GM12878 (cell line): Measurements from ENCODE around the gene EXPH5. TPM values are rescaled to one million over a fixed set of nuclear protein-coding genes. Genes with fewer than 3 reads are reported as not detected.

Experiments
- ATAC-seq: fragments of 200-7000 bp; cut with Tn5 transposase; 3 replicates; pipeline ENCODE4 v1.9.1; 2020; ENCODE audit warnings: mild to moderate bottlenecking, moderate library complexity
- BruUV-seq: library from RNA; stranded (reverse); fragments of 400-500 nt; replicated peaks from 2 replicates; lab custom pipeline; 2021; lab: Mats Ljungman, UMichigan
- CTCF ChIA-PET: fragments of 300-600 bp; sonication (Branson Sonifier 250); formaldehyde crosslinking; extraction: SDS; loops from one replicate; lab custom pipeline; 2021; ENCODE audit warnings: inconsistent platforms; lab: Yijun Ruan, JAX
- POLR2A ChIA-PET: fragments of 350-600 bp; formaldehyde crosslinking; extraction: SDS; loops from one replicate; lab custom pipeline; 2021; ENCODE audit warnings: inconsistent platforms; lab: Charles Lee
- RAD21 ChIA-PET: fragments of 300-600 bp; sonication (Branson Sonifier 250); formaldehyde crosslinking; loops from one replicate; lab custom pipeline; 2023; ENCODE audit warnings: antibody characterized with exemption; ENCODE audit not compliant: unreplicated experiment; lab: Charles Lee
- SMC1A ChIA-PET: fragments of 300-600 bp; sonication (Branson Sonifier 250); formaldehyde crosslinking; loops from one replicate; lab custom pipeline; 2023; ENCODE audit not compliant: unreplicated experiment, uncharacterized antibody; lab: Charles Lee
- DNase-seq: peaks from one replicate; pipeline ENCODE4 v3.0.0-alpha.2; 2011; ENCODE audit warnings: low read depth, low spot score
- FAIRE-seq: peaks from 3 replicates; lab custom pipeline; 2011; peaks lifted over from hg19 to GRCh38; lab: Jason Lieb, UNC
- H2AFZ ChIP-seq: 2 replicates; pipeline ENCODE4 v1.6.0; 2011; ENCODE audit warnings: low read depth, low read length, control low read depth; ENCODE audit not compliant: control insufficient read depth
- H3K27ac ChIP-seq: 2 replicates; pipeline ENCODE4 v1.5.1; 2011; ENCODE audit warnings: control low read depth; ENCODE audit not compliant: control insufficient read depth, insufficient read depth
- H3K27me3 ChIP-seq, 2 experiments: replicated peaks in 1 of 2; 2 replicates each; pipeline versions ENCODE4 v1.6.0 to v1.6.1; 2011; ENCODE audit warnings: low read length in 1 of 2; ENCODE audit not compliant: control insufficient read depth in 2 of 2, insufficient read depth in 2 of 2
- H3K36me3 ChIP-seq, 2 experiments: 2 replicates each; pipeline ENCODE4 v1.5.1; 2011; ENCODE audit warnings: low read length in 1 of 2; ENCODE audit not compliant: control insufficient read depth in 2 of 2, insufficient read depth in 2 of 2
- H3K4me1 ChIP-seq: 2 replicates; pipeline ENCODE4 v1.6.1; 2011; ENCODE audit warnings: mild to moderate bottlenecking, low read length, moderate library complexity, mixed read lengths; ENCODE audit not compliant: control insufficient read depth, insufficient read depth
- H3K4me2 ChIP-seq: 2 replicates; pipeline ENCODE4 v1.6.0; 2011; ENCODE audit warnings: control low read depth; ENCODE audit not compliant: control insufficient read depth, insufficient read depth
- H3K4me3 ChIP-seq: fragments of 200-600 bp; sonication (generic); 2 replicates; pipeline ENCODE4 v1.5.1; 2016
- H3K79me2 ChIP-seq: 2 replicates; pipeline ENCODE4 v1.6.0; 2011; ENCODE audit warnings: low read length; ENCODE audit not compliant: control insufficient read depth, insufficient read depth
- H3K9ac ChIP-seq: 2 replicates; pipeline ENCODE4 v1.8.0; 2011; ENCODE audit warnings: low read length, control low read depth, mixed read lengths; ENCODE audit not compliant: control insufficient read depth, insufficient read depth
- H3K9me3 ChIP-seq: replicated peaks from 3 replicates; pipeline ENCODE4 v1.5.1; 2011; ENCODE audit warnings: mild to moderate bottlenecking, low read length; ENCODE audit not compliant: control insufficient read depth, insufficient read depth
- H4K20me1 ChIP-seq: 2 replicates; pipeline ENCODE4 v1.6.0; 2011; ENCODE audit not compliant: control insufficient read depth, insufficient read depth
- CHD1 ChIP-seq: IDR thresholded peaks from 2 replicates; pipeline ENCODE4 v1.6.1; 2012; ENCODE audit warnings: low read depth, low read length, improper control_type of control experiment
- CREM ChIP-seq: IDR thresholded peaks from 2 replicates; pipeline ENCODE4 v1.6.1; 2014; ENCODE audit warnings: antibody characterized with exemption, low read depth
- EZH2 ChIP-seq: IDR thresholded peaks from 2 replicates; pipeline ENCODE4 v1.6.1; 2012; ENCODE audit warnings: low read depth, mild to moderate bottlenecking, control low read depth, inconsistent platforms, low read length, borderline replicate concordance; ENCODE audit not compliant: control insufficient read depth
- LARP7 ChIP-seq: fragments of 450-650 bp; IDR thresholded peaks from 2 replicates; pipeline ENCODE4 v1.6.1; 2017; ENCODE audit warnings: mild to moderate bottlenecking
- MYB ChIP-seq: fragments of 150-350 bp; IDR thresholded peaks from 2 replicates; pipeline ENCODE4 v1.6.1; 2014; ENCODE audit warnings: mild to moderate bottlenecking, low read depth, low read length, borderline replicate concordance
- POLR2AphosphoS5 ChIP-seq: IDR thresholded peaks from 2 replicates; pipeline ENCODE4 v1.6.1; 2011; ENCODE audit warnings: mild to moderate bottlenecking, low read length, inconsistent platforms
- TAF1 ChIP-seq: IDR thresholded peaks from 2 replicates; pipeline ENCODE4 v1.6.1; 2011; ENCODE audit warnings: mild to moderate bottlenecking, low read depth, low read length, borderline replicate concordance
- ZNF24 ChIP-seq: fragments of 450-650 bp; IDR thresholded peaks from 2 replicates; pipeline ENCODE4 v1.6.1; 2017; ENCODE audit warnings: antibody characterized with exemption, mild to moderate bottlenecking
- WGBS: methylation state at CpG from one replicate; pipeline ENCODE4 v1.1.6; 2016; ENCODE audit warnings: low lambda C conversion rate; ENCODE audit not compliant: insufficient replicate concordance, insufficient coverage; ENCODE audit errors: missing lambda C conversion rate; 5-methylcytosine and 5-hydroxymethylcytosine counted together
- in situ Hi-C: fragments of 300-500 bp; cut with MboI; formaldehyde crosslinking; loops from 9 replicates; pipeline ENCODE4 v1.14.3; 2018; ENCODE audit warnings: mixed read lengths
- intact Hi-C: fragments of 100-400 bp; cut with micrococcal nuclease; formaldehyde crosslinking; loops from one replicate; pipeline ENCODE4 v1.14.2; 2022; ENCODE audit not compliant: unreplicated experiment
- polyA plus RNA-seq, 11 experiments: library from polyadenylated mRNA; depleted of rRNA in 4 of 11; unstranded in 6 of 11; stranded (reverse) in 5 of 11; fragments of >200 nt; fragmentation: Nextera tagmentation in 4 of 11; fragmentation: Illumina TruSeq in 1 of 11; extraction: Ambion mirVana in 4 of 11; extraction: Trizol in 1 of 11; gene quantifications; 1 replicate in 1 of 11; 2 replicates in 10 of 11; pipeline versions ENCODE4 v1.2.1 to v1.2.3, GENCODE V29; 2011 to 2016; ENCODE audit warnings: inconsistent platforms in 2 of 11, missing spikeins in 2 of 11, low read depth in 1 of 11
- total RNA-seq, 4 experiments: library from RNA; depleted of rRNA in 3 of 4; stranded (reverse); fragments of >200 nt in 3 of 4; fragmentation: Illumina TruSeq in 1 of 4; extraction: Trizol in 1 of 4; gene quantifications; 2 replicates each; pipeline versions ENCODE4 v1.2.1 to v1.2.3, GENCODE V29; 2013 to 2021
- TF ChIP-seq, protein P1 (sequence below): fragments of 450-650 bp; IDR thresholded peaks from 2 replicates; pipeline ENCODE4 v1.6.1; 2016; ENCODE audit warnings: mild to moderate bottlenecking
- TF ChIP-seq, protein P2 (sequence below): fragments of 450-650 bp; formaldehyde crosslinking; IDR thresholded peaks from 2 replicates; pipeline ENCODE4 v1.5.0; 2022; ENCODE audit warnings: mild to moderate bottlenecking, missing genetic modification characterization
- TF ChIP-seq, protein P3 (sequence below), 3 experiments: IDR thresholded peaks in 2 of 3; conservative IDR thresholded peaks in 1 of 3; 2 replicates each; pipeline ENCODE4 v1.5.1; 2011; ENCODE audit warnings: low read depth in 3 of 3, low read length in 3 of 3, mild to moderate bottlenecking in 3 of 3, control low read depth in 2 of 3, moderate library complexity in 2 of 3, inconsistent platforms in 1 of 3, mixed read lengths in 1 of 3; ENCODE audit not compliant: control insufficient read depth in 2 of 3, insufficient read depth in 1 of 3; ENCODE audit errors: extremely low read depth in 1 of 3
- TF ChIP-seq, protein P4 (sequence below): fragments of 150-350 bp; IDR thresholded peaks from 2 replicates; pipeline ENCODE4 v1.6.1; 2014; ENCODE audit warnings: mild to moderate bottlenecking, low read depth, low read length

EXPH5 gene
- total and polyA plus RNA-seq, 10 of the 15 experiments (the other 5 are each of a cell fraction or from before 2014, with no cell fraction given) = 0.69 to 11.1 (median 4.3) TPM

GRCh38 chr11:108525161-108525560 is 68.4 kb downstream of the EXPH5 start:
- H3K4me3 ChIP-seq = no peak overlapping the region
- no peaks in the 10 kb centered on the region for H3K36me3 ChIP-seq
- CTCF ChIA-PET = interaction anchor here (1.5 kb wide), 1 partner anchor 14 kb away, joined by 3 read pairs; no protein-coding TSS in a partner anchor
- no peak overlapping the region for H3K27ac ChIP-seq
- H3K79me2 ChIP-seq = no peaks in the 10 kb centered on the region
- no peak overlapping the region for H3K9ac ChIP-seq
- H4K20me1 ChIP-seq = no peaks in the 10 kb centered on the region
- no peaks in the 10 kb centered on the region for H3K27me3 ChIP-seq
- H3K9me3 ChIP-seq = no peaks in the 10 kb centered on the region
- ATAC-seq (no peak), DNase-seq (no peak), FAIRE-seq (no peak)
- RAD21 ChIA-PET = no interaction called here
- peaks cover 5% of the 10 kb centered on the region for H3K4me1 ChIP-seq
- in situ Hi-C loops (no loop called here), intact Hi-C loops (no loop called here)
- POLR2A ChIA-PET = interaction anchor here (0.7 kb wide), 3 partner anchors 18 to 33 kb away, joined by 3 read pairs; no protein-coding TSS in a partner anchor
- SMC1A ChIA-PET = interaction anchor here (1.0 to 1.7 kb wide), 4 partner anchors 9 to 63 kb away, joined by 3 to 6 read pairs (median 4); no protein-coding TSS in a partner anchor
- H2AFZ ChIP-seq = no peak overlapping the region
- 100% methylated on average over 1 of the region's 1 CpG for WGBS
- no peak overlapping the region for H3K4me2 ChIP-seq
- no TSS peak for BruUV-seq
- TF ChIP-seq ZNF24 (no peak), POLR2AphosphoS5 (no peak), TAF1 (no peak), CREM (no peak), CHD1 (no peak), MYB (no peak), LARP7 (no peak), EZH2 (no peak)
- TF ChIP-seq, protein P1, sequence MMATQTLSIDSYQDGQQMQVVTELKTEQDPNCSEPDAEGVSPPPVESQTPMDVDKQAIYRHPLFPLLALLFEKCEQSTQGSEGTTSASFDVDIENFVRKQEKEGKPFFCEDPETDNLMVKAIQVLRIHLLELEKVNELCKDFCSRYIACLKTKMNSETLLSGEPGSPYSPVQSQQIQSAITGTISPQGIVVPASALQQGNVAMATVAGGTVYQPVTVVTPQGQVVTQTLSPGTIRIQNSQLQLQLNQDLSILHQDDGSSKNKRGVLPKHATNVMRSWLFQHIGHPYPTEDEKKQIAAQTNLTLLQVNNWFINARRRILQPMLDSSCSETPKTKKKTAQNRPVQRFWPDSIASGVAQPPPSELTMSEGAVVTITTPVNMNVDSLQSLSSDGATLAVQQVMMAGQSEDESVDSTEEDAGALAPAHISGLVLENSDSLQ = no peak
- TF ChIP-seq, protein P2, sequence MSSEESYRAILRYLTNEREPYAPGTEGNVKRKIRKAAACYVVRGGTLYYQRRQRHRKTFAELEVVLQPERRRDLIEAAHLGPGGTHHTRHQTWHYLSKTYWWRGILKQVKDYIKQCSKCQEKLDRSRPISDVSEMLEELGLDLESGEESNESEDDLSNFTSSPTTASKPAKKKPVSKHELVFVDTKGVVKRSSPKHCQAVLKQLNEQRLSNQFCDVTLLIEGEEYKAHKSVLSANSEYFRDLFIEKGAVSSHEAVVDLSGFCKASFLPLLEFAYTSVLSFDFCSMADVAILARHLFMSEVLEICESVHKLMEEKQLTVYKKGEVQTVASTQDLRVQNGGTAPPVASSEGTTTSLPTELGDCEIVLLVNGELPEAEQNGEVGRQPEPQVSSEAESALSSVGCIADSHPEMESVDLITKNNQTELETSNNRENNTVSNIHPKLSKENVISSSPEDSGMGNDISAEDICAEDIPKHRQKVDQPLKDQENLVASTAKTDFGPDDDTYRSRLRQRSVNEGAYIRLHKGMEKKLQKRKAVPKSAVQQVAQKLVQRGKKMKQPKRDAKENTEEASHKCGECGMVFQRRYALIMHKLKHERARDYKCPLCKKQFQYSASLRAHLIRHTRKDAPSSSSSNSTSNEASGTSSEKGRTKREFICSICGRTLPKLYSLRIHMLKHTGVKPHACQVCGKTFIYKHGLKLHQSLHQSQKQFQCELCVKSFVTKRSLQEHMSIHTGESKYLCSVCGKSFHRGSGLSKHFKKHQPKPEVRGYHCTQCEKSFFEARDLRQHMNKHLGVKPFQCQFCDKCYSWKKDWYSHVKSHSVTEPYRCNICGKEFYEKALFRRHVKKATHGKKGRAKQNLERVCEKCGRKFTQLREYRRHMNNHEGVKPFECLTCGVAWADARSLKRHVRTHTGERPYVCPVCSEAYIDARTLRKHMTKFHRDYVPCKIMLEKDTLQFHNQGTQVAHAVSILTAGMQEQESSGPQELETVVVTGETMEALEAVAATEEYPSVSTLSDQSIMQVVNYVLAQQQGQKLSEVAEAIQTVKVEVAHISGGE = no peak
- TF ChIP-seq, protein P3, sequence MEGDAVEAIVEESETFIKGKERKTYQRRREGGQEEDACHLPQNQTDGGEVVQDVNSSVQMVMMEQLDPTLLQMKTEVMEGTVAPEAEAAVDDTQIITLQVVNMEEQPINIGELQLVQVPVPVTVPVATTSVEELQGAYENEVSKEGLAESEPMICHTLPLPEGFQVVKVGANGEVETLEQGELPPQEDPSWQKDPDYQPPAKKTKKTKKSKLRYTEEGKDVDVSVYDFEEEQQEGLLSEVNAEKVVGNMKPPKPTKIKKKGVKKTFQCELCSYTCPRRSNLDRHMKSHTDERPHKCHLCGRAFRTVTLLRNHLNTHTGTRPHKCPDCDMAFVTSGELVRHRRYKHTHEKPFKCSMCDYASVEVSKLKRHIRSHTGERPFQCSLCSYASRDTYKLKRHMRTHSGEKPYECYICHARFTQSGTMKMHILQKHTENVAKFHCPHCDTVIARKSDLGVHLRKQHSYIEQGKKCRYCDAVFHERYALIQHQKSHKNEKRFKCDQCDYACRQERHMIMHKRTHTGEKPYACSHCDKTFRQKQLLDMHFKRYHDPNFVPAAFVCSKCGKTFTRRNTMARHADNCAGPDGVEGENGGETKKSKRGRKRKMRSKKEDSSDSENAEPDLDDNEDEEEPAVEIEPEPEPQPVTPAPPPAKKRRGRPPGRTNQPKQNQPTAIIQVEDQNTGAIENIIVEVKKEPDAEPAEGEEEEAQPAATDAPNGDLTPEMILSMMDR (IDR thresholded peaks at IDR 0.05 in 2 of 3, conservative IDR thresholded peaks at IDR 0.05 in 1 of 3; ENCODE audit: control insufficient read depth in 2 of 3, extremely low read depth in 1 of 3, insufficient read depth in 1 of 3, low read depth in 3 of 3, low read length in 3 of 3) = no peak
- TF ChIP-seq, protein P4, sequence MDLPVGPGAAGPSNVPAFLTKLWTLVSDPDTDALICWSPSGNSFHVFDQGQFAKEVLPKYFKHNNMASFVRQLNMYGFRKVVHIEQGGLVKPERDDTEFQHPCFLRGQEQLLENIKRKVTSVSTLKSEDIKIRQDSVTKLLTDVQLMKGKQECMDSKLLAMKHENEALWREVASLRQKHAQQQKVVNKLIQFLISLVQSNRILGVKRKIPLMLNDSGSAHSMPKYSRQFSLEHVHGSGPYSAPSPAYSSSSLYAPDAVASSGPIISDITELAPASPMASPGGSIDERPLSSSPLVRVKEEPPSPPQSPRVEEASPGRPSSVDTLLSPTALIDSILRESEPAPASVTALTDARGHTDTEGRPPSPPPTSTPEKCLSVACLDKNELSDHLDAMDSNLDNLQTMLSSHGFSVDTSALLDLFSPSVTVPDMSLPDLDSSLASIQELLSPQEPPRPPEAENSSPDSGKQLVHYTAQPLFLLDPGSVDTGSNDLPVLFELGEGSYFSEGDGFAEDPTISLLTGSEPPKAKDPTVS = no peak
